HepG2 (cell line): ENCODE measurements around the gene PTCRA. TPM values are rescaled to one million over a fixed set of nuclear protein-coding genes. Genes with fewer than 3 reads are reported as not detected.
A peak's percentile ranks its signal among the peaks of the same experiment; 100 is the strongest.

Experiments used
- ATF2 ChIP-seq: sonication (generic); formaldehyde crosslinking; IDR thresholded peaks from 2 replicates; pipeline ENCODE4 v1.4.0; 2020; ENCODE audit warnings: missing genetic modification reagents
- DRAP1 ChIP-seq: IDR thresholded peaks from 2 replicates; pipeline ENCODE4 v1.6.1; 2016; ENCODE audit warnings: missing genetic modification reagents, missing compliant biosample characterization
- FIP1L1 ChIP-seq: fragments of 200-400 bp; formaldehyde crosslinking; IDR thresholded peaks from 2 replicates; pipeline ENCODE4 v1.6.1; 2018; ENCODE audit warnings: low read depth, mild to moderate bottlenecking, low read length, moderate library complexity, borderline replicate concordance; ENCODE audit not compliant: insufficient read depth
- KLF16 ChIP-seq, 2 experiments: sonication (generic) in 1 of 2; formaldehyde crosslinking in 1 of 2; IDR thresholded peaks; 2 replicates each; pipeline versions ENCODE4 v1.6.1 to v1.8.0; 2016 to 2023; ENCODE audit warnings: missing genetic modification reagents in 2 of 2, missing compliant biosample characterization in 1 of 2
- NFIB ChIP-seq: sonication (generic); formaldehyde crosslinking; IDR thresholded peaks from 2 replicates; pipeline ENCODE4 v1.9.0; 2021; ENCODE audit warnings: missing genetic modification reagents, mild to moderate bottlenecking, borderline replicate concordance
- NR2F6 ChIP-seq, 2 experiments: IDR thresholded peaks; 2 replicates each; pipeline ENCODE4 v1.6.1; 2016; ENCODE audit warnings: antibody characterized with exemption in 1 of 2, mild to moderate bottlenecking in 1 of 2
- NRL ChIP-seq: sonication (generic); formaldehyde crosslinking; IDR thresholded peaks from 2 replicates; pipeline ENCODE4 v1.5.0; 2020; ENCODE audit warnings: missing genetic modification reagents, mild to moderate bottlenecking, moderate library complexity, borderline replicate concordance
- RBAK ChIP-seq: sonication (generic); formaldehyde crosslinking; IDR thresholded peaks from 2 replicates; pipeline ENCODE4 v1.5.1; 2020; ENCODE audit warnings: mild to moderate bottlenecking, missing genetic modification reagents
- SETDB1 ChIP-seq: sonication (generic); formaldehyde crosslinking; IDR thresholded peaks from 2 replicates; pipeline ENCODE4 v1.5.1; 2020; ENCODE audit warnings: missing genetic modification reagents, mild to moderate bottlenecking, borderline replicate concordance
- TARDBP ChIP-seq: sonication (generic); formaldehyde crosslinking; IDR thresholded peaks from 2 replicates; pipeline ENCODE4 v1.8.0; 2022; ENCODE audit warnings: mild to moderate bottlenecking, missing genetic modification reagents
- ZBTB1 ChIP-seq: sonication (generic); formaldehyde crosslinking; IDR thresholded peaks from 2 replicates; pipeline ENCODE4 v1.4.0; 2020; ENCODE audit warnings: missing genetic modification reagents, borderline replicate concordance
- ZBTB20 ChIP-seq: sonication (generic); formaldehyde crosslinking; IDR thresholded peaks from 2 replicates; pipeline ENCODE4 v1.8.1; 2023; ENCODE audit warnings: missing genetic modification reagents, low read depth, mild to moderate bottlenecking, borderline replicate concordance
- ZFP36L1 ChIP-seq: sonication (generic); formaldehyde crosslinking; IDR thresholded peaks from 2 replicates; pipeline ENCODE4 v1.8.0; 2022; ENCODE audit warnings: mild to moderate bottlenecking, missing genetic modification reagents, moderate library complexity
- ZNF24 ChIP-seq: fragments of 450-650 bp; IDR thresholded peaks from 2 replicates; pipeline ENCODE4 v1.6.1; 2017; ENCODE audit warnings: antibody characterized with exemption, mild to moderate bottlenecking
- ZNF362 ChIP-seq: sonication (generic); formaldehyde crosslinking; IDR thresholded peaks from 2 replicates; pipeline ENCODE4 v1.4.0; 2020; ENCODE audit warnings: missing genetic modification reagents, mild to moderate bottlenecking, borderline replicate concordance
- ZNF484 ChIP-seq: sonication (generic); formaldehyde crosslinking; IDR thresholded peaks from 2 replicates; pipeline ENCODE4 v1.5.1; 2020; ENCODE audit warnings: mild to moderate bottlenecking, low read depth, missing genetic modification reagents, borderline replicate concordance
- ZNF704 ChIP-seq: sonication (generic); formaldehyde crosslinking; IDR thresholded peaks from 2 replicates; pipeline ENCODE4 v1.8.1; 2023; ENCODE audit warnings: mild to moderate bottlenecking, inconsistent platforms, moderate library complexity, missing genetic modification reagents, borderline replicate concordance
- ZNF879 ChIP-seq: sonication (generic); formaldehyde crosslinking; IDR thresholded peaks from 2 replicates; pipeline ENCODE4 v1.8.1; 2023; ENCODE audit warnings: missing genetic modification reagents
- ZSCAN30 ChIP-seq: sonication (generic); formaldehyde crosslinking; IDR thresholded peaks from 2 replicates; pipeline ENCODE4 v1.5.0; 2020; ENCODE audit warnings: mild to moderate bottlenecking, missing genetic modification reagents
- polyA plus RNA-seq, 8 experiments: library from polyadenylated mRNA; depleted of rRNA in 3 of 8; stranded (reverse) in 7 of 8; unstranded in 1 of 8; fragments of >200 nt; fragmentation: Illumina TruSeq in 4 of 8; extraction: Trizol in 4 of 8; gene quantifications; 2 replicates each; pipeline versions ENCODE4 v1.2.1 to v1.2.3, GENCODE V29; 2011 to 2016; ENCODE audit warnings: low read depth in 4 of 8, missing spikeins in 1 of 8, mixed read lengths in 1 of 8; ENCODE audit not compliant: insufficient read depth in 1 of 8
- total RNA-seq, 5 experiments: library from RNA; depleted of rRNA; stranded (reverse); fragments of >200 nt; fragmentation: Illumina TruSeq; extraction: Trizol; gene quantifications; 2 replicates each; pipeline ENCODE4 v1.2.3, GENCODE V29; 2016; ENCODE audit warnings: low read depth in 1 of 5
- TF ChIP-seq, protein P1 (sequence below): sonication (generic); formaldehyde crosslinking; IDR thresholded peaks from 2 replicates; pipeline ENCODE4 v1.8.0; 2022; ENCODE audit warnings: mild to moderate bottlenecking, missing genetic modification reagents, moderate library complexity
- TF ChIP-seq, protein P2 (sequence below): sonication (generic); formaldehyde crosslinking; IDR thresholded peaks from 2 replicates; pipeline ENCODE4 v1.8.0; 2022; ENCODE audit warnings: mild to moderate bottlenecking, missing genetic modification reagents, moderate library complexity

Gene PTCRA
- total and polyA plus RNA-seq, 2 of the 13 experiments (the other 11 are each of a cell fraction or from before 2014, with no cell fraction given), result not detected

DNA sequence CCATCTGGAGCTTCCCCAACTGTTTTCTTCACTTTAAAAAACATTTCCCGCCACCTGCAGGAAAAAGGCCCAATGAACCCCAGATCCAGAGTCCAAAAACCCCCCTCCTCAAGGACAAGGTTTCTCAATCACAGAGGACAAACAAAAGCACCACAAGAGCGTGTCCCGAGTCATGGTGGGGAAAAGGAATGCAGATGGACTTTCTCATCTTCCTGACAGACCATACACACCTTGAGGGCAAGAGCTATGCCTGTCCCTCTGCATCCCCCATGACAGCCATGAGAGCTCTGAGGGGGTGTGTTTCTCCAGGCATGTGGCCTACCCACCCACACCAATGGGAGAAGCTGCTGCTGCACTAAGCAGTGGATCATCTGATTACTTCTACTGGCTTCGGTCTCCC lies 54.1 kb downstream of the PTCRA start (continued):
- TF ChIP-seq ZNF704 (CRISPR knock-in tag) (no peak), ZNF362 (CRISPR knock-in tag) (no peak), NRL (CRISPR knock-in tag) (no peak), FIP1L1 (no peak), ZNF879 (CRISPR knock-in tag) (no peak), RBAK (CRISPR knock-in tag) (no peak), DRAP1 (CRISPR knock-in tag) (no peak), ZBTB1 (no peak), ZSCAN30 (CRISPR knock-in tag) (0 out of 2 replicates have a peak, but pooled peaks have one; percentile 45), ZNF484 (no peak), ZNF24 (no peak), ATF2 (no peak), NFIB (CRISPR knock-in tag) (no peak), KLF16 (CRISPR knock-in tag; IDR thresholded peaks at IDR 0.05) (no peak), NR2F6 (IDR thresholded peaks at IDR 0.05) (no peak), NR2F6 (CRISPR knock-in tag; IDR thresholded peaks at IDR 0.05) (no peak), ZBTB20 (CRISPR knock-in tag) (no peak), SETDB1 (no peak), ZFP36L1 (no peak), TARDBP (peak; percentile 65)
- TF ChIP-seq, protein P1, sequence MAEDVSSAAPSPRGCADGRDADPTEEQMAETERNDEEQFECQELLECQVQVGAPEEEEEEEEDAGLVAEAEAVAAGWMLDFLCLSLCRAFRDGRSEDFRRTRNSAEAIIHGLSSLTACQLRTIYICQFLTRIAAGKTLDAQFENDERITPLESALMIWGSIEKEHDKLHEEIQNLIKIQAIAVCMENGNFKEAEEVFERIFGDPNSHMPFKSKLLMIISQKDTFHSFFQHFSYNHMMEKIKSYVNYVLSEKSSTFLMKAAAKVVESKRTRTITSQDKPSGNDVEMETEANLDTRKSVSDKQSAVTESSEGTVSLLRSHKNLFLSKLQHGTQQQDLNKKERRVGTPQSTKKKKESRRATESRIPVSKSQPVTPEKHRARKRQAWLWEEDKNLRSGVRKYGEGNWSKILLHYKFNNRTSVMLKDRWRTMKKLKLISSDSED, result no peak
- TF ChIP-seq, protein P2, sequence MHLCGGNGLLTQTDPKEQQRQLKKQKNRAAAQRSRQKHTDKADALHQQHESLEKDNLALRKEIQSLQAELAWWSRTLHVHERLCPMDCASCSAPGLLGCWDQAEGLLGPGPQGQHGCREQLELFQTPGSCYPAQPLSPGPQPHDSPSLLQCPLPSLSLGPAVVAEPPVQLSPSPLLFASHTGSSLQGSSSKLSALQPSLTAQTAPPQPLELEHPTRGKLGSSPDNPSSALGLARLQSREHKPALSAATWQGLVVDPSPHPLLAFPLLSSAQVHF (CRISPR knock-in tag), result no peak
